HEK293 (cell line): ENCODE measurements around the gene ERP44.

ENCODE experiments used
- CTCF ChIA-PET: fragments of 350-600 bp; formaldehyde crosslinking; extraction: SDS; loops from one replicate; lab custom pipeline; 2021; ENCODE audit warnings: antibody characterized with exemption; lab: Yijun Ruan, JAX
- POLR2A ChIA-PET: fragments of 300-600 bp; formaldehyde crosslinking; extraction: SDS; loops from one replicate; lab custom pipeline; 2020; ENCODE audit warnings: antibody characterized with exemption, inconsistent platforms; lab: Yijun Ruan, JAX
- H3K27ac ChIP-seq: fragments of 200-500 bp; sonication (Bioruptor generic); 2 replicates; pipeline ENCODE4 v1.5.1; 2014; ENCODE audit warnings: low read depth, low read length, control low read depth, inconsistent platforms; ENCODE audit errors: extremely low read depth
- H3K36me3 ChIP-seq, 2 experiments: fragments of 200-500 bp in 1 of 2; sonication (Bioruptor generic) in 1 of 2; 1 replicate in 1 of 2; 2 replicates in 1 of 2; pipeline ENCODE4 v1.5.1; 2014 to 2017; ENCODE audit warnings: inconsistent platforms in 2 of 2, low read length in 2 of 2; ENCODE audit not compliant: control insufficient read depth in 2 of 2, insufficient read depth in 1 of 2
- H3K4me1 ChIP-seq: fragments of 200-500 bp; sonication (Bioruptor generic); 2 replicates; pipeline ENCODE4 v1.5.1; 2014; ENCODE audit warnings: mild to moderate bottlenecking, low read length, inconsistent platforms; ENCODE audit not compliant: control insufficient read depth, insufficient read depth
- H3K4me3 ChIP-seq: 2 replicates; pipeline ENCODE4 v1.5.1; 2011; ENCODE audit warnings: low read depth, mild to moderate bottlenecking, control low read depth, low read length, moderate library complexity
- H3K9me3 ChIP-seq: fragments of 200-500 bp; sonication (Bioruptor generic); 2 replicates; pipeline ENCODE4 v1.5.1; 2014; ENCODE audit warnings: low read depth, low read length, inconsistent platforms; ENCODE audit not compliant: control insufficient read depth, insufficient read depth
- BCL11B ChIP-seq: fragments of 450-650 bp; formaldehyde crosslinking; IDR thresholded peaks from 2 replicates; pipeline ENCODE4 v1.5.1; 2016; ENCODE audit warnings: low read depth, missing biosample characterization, missing genetic modification characterization
- ELK4 ChIP-seq: IDR thresholded peaks from 2 replicates; pipeline ENCODE4 v1.6.1; 2011; ENCODE audit warnings: mild to moderate bottlenecking, low read depth, low read length, borderline replicate concordance
- GFI1B ChIP-seq: fragments of 450-650 bp; formaldehyde crosslinking; IDR thresholded peaks from 2 replicates; pipeline ENCODE4 v1.5.1; 2016; ENCODE audit warnings: missing biosample characterization, missing genetic modification characterization
- HOXD13 ChIP-seq: sonication (generic); formaldehyde crosslinking; IDR thresholded peaks from 2 replicates; pipeline ENCODE4 v1.8.0; 2022; ENCODE audit warnings: missing genetic modification reagents, borderline replicate concordance
- IKZF3 ChIP-seq: fragments of 450-650 bp; IDR thresholded peaks from 2 replicates; pipeline ENCODE4 v1.5.0; 2018; ENCODE audit warnings: missing biosample characterization, mild to moderate bottlenecking, missing genetic modification characterization, moderate library complexity
- INSM2 ChIP-seq: fragments of 450-650 bp; formaldehyde crosslinking; IDR thresholded peaks from 2 replicates; pipeline ENCODE4 v1.5.1; 2016; ENCODE audit warnings: missing biosample characterization, missing genetic modification characterization
- PATZ1 ChIP-seq: fragments of 450-650 bp; formaldehyde crosslinking; IDR thresholded peaks from 2 replicates; pipeline ENCODE4 v1.5.1; 2016; ENCODE audit warnings: missing biosample characterization, missing genetic modification characterization
- ZBTB11 ChIP-seq: fragments of 450-650 bp; formaldehyde crosslinking; conservative IDR thresholded peaks from 2 replicates; pipeline ENCODE4 v1.5.1; 2016; ENCODE audit warnings: low read depth, missing biosample characterization, missing genetic modification characterization
- ZNF121 ChIP-seq: fragments of 450-650 bp; formaldehyde crosslinking; IDR thresholded peaks from 2 replicates; pipeline ENCODE4 v1.5.1; 2016; ENCODE audit warnings: missing biosample characterization, missing genetic modification characterization
- ZNF140 ChIP-seq: fragments of 450-650 bp; formaldehyde crosslinking; IDR thresholded peaks from 2 replicates; pipeline ENCODE4 v1.5.1; 2016; ENCODE audit warnings: missing biosample characterization, missing genetic modification characterization
- ZNF157 ChIP-seq: fragments of 450-650 bp; formaldehyde crosslinking; IDR thresholded peaks from 2 replicates; pipeline ENCODE4 v1.5.1; 2016; ENCODE audit warnings: missing biosample characterization, missing genetic modification characterization
- ZNF239 ChIP-seq: fragments of 450-650 bp; formaldehyde crosslinking; IDR thresholded peaks from 2 replicates; pipeline ENCODE4 v1.5.1; 2016; ENCODE audit warnings: missing biosample characterization, missing genetic modification characterization
- ZNF274 ChIP-seq, 2 experiments: fragments of 200-500 bp in 1 of 2; fragments of 450-650 bp in 1 of 2; sonication (Bioruptor generic) in 1 of 2; formaldehyde crosslinking in 1 of 2; IDR thresholded peaks; 2 replicates each; pipeline versions ENCODE4 v1.5.1 to v1.6.1; 2014 to 2016; ENCODE audit warnings: borderline replicate concordance in 1 of 2, inconsistent platforms in 1 of 2, low read length in 1 of 2, missing biosample characterization in 1 of 2, missing genetic modification characterization in 1 of 2
- ZNF394 ChIP-seq: fragments of 450-650 bp; formaldehyde crosslinking; IDR thresholded peaks from 2 replicates; pipeline ENCODE4 v1.5.1; 2016; ENCODE audit warnings: missing biosample characterization, missing genetic modification characterization, mild to moderate bottlenecking, moderate library complexity, borderline replicate concordance
- ZNF791 ChIP-seq: fragments of 450-650 bp; formaldehyde crosslinking; IDR thresholded peaks from 2 replicates; pipeline ENCODE4 v1.5.1; 2016; ENCODE audit warnings: missing biosample characterization, missing genetic modification characterization
- ZSCAN30 ChIP-seq: fragments of 450-650 bp; IDR thresholded peaks from 2 replicates; pipeline ENCODE4 v1.5.1; 2018; ENCODE audit warnings: missing biosample characterization, mild to moderate bottlenecking, missing genetic modification characterization, moderate library complexity

ERP44 gene

GRCh38 chr9:99955606-99956005 is 143.2 kb downstream of the ERP44 start (continued):
- TF ChIP-seq ZBTB11 = no peak
- TF ChIP-seq ZNF157 = no peak
- TF ChIP-seq ZNF140 (tag by site-specific recombination) = no peak
- no peak for TF ChIP-seq PATZ1 (tag by site-specific recombination)
- no peak for TF ChIP-seq ZNF239
- TF ChIP-seq BCL11B = no peak

GRCh38 chr9:99954819-99955218 is 144.0 kb downstream of the ERP44 start:
- Histone ChIP-seq H3K36me3 (peaks cover 0 to 29% of the 10 kb centered on the region in 2 experiments; a peak in 2 of 3 replicates), H3K4me3 (no peak overlapping the region), H3K27ac (no peak overlapping the region), H3K4me1 (no peaks in the 10 kb centered on the region), H3K9me3 (no peaks in the 10 kb centered on the region)
- POLR2A ChIA-PET = no interaction called here
- CTCF ChIA-PET = interaction anchor here (1.1 kb wide), 1 partner anchor 49 kb away, joined by 3 read pairs; no protein-coding TSS in a partner anchor
- TF ChIP-seq HOXD13 (CRISPR knock-in tag) = no peak

- CTCF ChIA-PET = interaction anchor here (1.1 kb wide), 1 partner anchor 49 kb away, joined by 3 read pairs; no protein-coding TSS in a partner anchor
- Histone ChIP-seq H3K9me3 (no peaks in the 10 kb centered on the region), H3K36me3 (peaks cover 0 to 24% of the 10 kb centered on the region in 2 experiments; a peak in 1 of 3 replicates)
- no peak for TF ChIP-seq ZNF791 (tag by site-specific recombination)
- no peak for TF ChIP-seq ZNF121 (tag by site-specific recombination)
- TF ChIP-seq IKZF3 (tag by site-specific recombination) = no peak
- no peak for TF ChIP-seq ZSCAN30 (tag by site-specific recombination)
- TF ChIP-seq ZNF274 (IDR thresholded peaks at IDR 0.05; ENCODE audit: low read length) = no peak
- TF ChIP-seq ZNF274 (tag by site-specific recombination; IDR thresholded peaks at IDR 0.05; ENCODE audit: borderline replicate concordance) = no peak
- TF ChIP-seq ZNF394 (tag by site-specific recombination) = no peak
- TF ChIP-seq ELK4 = no peak
- no peak for TF ChIP-seq INSM2 (tag by site-specific recombination)
- TF ChIP-seq GFI1B (tag by site-specific recombination) = no peak
- TF ChIP-seq, all 188 proteins: peak for 0
- H3K4me1 ChIP-seq = no peaks in the 10 kb centered on the region
- POLR2A ChIA-PET = no interaction called here
- H3K4me3 ChIP-seq = no peak overlapping the region
- H3K27ac ChIP-seq = no peak overlapping the region
These were observed 144.8 kb downstream of the ERP44 start for GRCh38 chr9:99953861-99954507.
